PC-9 (cell line): ENCODE results near the gene SLC6A6. TPM values are rescaled to one million over a fixed set of nuclear protein-coding genes. Genes with fewer than 3 reads are reported as not detected.

ENCODE experiments used
- BruUV-seq: library from RNA; stranded (reverse); fragments of 400-500 nt; replicated peaks from 2 replicates; lab custom pipeline; 2021; lab: Mats Ljungman, UMichigan
- CTCF ChIA-PET: fragments of 300-600 bp; sonication (Branson Sonifier 250); formaldehyde crosslinking; loops from one replicate; lab custom pipeline; 2022; ENCODE audit warnings: antibody characterized with exemption; lab: Charles Lee
- POLR2A ChIA-PET: fragments of 300-600 bp; sonication (Branson Sonifier 250); formaldehyde crosslinking; loops from one replicate; lab custom pipeline; 2022; ENCODE audit warnings: antibody characterized with exemption; ENCODE audit not compliant: unreplicated experiment; lab: Charles Lee
- DNase-seq, 2 experiments: peaks; one replicate each; pipeline versions ENCODE4 v3.0.0 to v3.0.0-alpha.2; 2015 to 2022; ENCODE audit warnings: mixed read lengths in 1 of 2
- H2AFZ ChIP-seq: fragments of 200-600 bp; sonication (generic); 2 replicates; pipeline ENCODE4 v1.8.1; 2017; ENCODE audit warnings: antibody characterized with exemption
- H3F3A ChIP-seq: fragments of 200-600 bp; sonication (generic); 2 replicates; pipeline ENCODE4 v1.8.1; 2017; ENCODE audit warnings: antibody characterized with exemption, mild to moderate bottlenecking, low read depth; ENCODE audit not compliant: insufficient read depth
- H3K27ac ChIP-seq: fragments of 200-600 bp; sonication (generic); 2 replicates; pipeline ENCODE4 v1.6.1; 2016; ENCODE audit warnings: mixed run types
- H3K27me3 ChIP-seq: fragments of 200-600 bp; sonication (generic); 2 replicates; pipeline ENCODE4 v1.6.1; 2016; ENCODE audit warnings: low read depth, mixed run types; ENCODE audit not compliant: insufficient read depth
- H3K36me3 ChIP-seq: fragments of 200-600 bp; sonication (generic); 2 replicates; pipeline ENCODE4 v1.6.1; 2016; ENCODE audit warnings: low read depth, mixed run types
- H3K4me1 ChIP-seq: fragments of 200-600 bp; sonication (generic); replicated peaks from 2 replicates; pipeline ENCODE4 v1.6.1; 2016; ENCODE audit warnings: mixed run types; ENCODE audit not compliant: insufficient read depth
- H3K4me2 ChIP-seq: fragments of 200-600 bp; sonication (generic); 2 replicates; pipeline ENCODE4 v1.6.1; 2017; ENCODE audit warnings: mixed run types
- H3K4me3 ChIP-seq: fragments of 200-600 bp; sonication (generic); 2 replicates; pipeline ENCODE4 v1.6.1; 2016; ENCODE audit warnings: mixed run types
- H3K79me2 ChIP-seq: fragments of 200-600 bp; sonication (generic); 2 replicates; pipeline ENCODE4 v1.6.1; 2017; ENCODE audit warnings: low read depth, mixed run types
- H3K9me2 ChIP-seq: fragments of 200-600 bp; sonication (generic); 2 replicates; pipeline ENCODE4 v1.8.1; 2017; ENCODE audit warnings: mild to moderate bottlenecking; ENCODE audit not compliant: insufficient read depth
- H3K9me3 ChIP-seq: fragments of 200-600 bp; sonication (generic); 2 replicates; pipeline ENCODE4 v1.8.1; 2016; ENCODE audit warnings: low read depth; ENCODE audit not compliant: insufficient read depth
- H4K20me1 ChIP-seq: fragments of 200-600 bp; sonication (generic); 2 replicates; pipeline ENCODE4 v1.8.1; 2017; ENCODE audit not compliant: insufficient read depth
- EZH2 ChIP-seq: fragments of 200-600 bp; sonication (generic); IDR thresholded peaks from 2 replicates; pipeline ENCODE4 v1.8.0; 2017; ENCODE audit warnings: antibody characterized with exemption, low read depth
- intact Hi-C: fragments of 100-400 bp; cut with micrococcal nuclease; formaldehyde crosslinking; loops from one replicate; pipeline ENCODE4 v1.10.0; 2022; ENCODE audit not compliant: unreplicated experiment
- total RNA-seq: library from RNA; stranded (reverse); gene quantifications from 2 replicates; pipeline ENCODE4 v1.2.3, GENCODE V29; 2021
- TF ChIP-seq, protein P1 (sequence below): fragments of 200-600 bp; sonication (generic); conservative IDR thresholded peaks from 2 replicates; pipeline ENCODE4 v1.6.1; 2017; ENCODE audit warnings: mixed run types, antibody characterized with exemption, mild to moderate bottlenecking, moderate library complexity

The SLC6A6 gene
- total RNA-seq, 1 experiment from 2014 or later: 122 TPM

DNA sequence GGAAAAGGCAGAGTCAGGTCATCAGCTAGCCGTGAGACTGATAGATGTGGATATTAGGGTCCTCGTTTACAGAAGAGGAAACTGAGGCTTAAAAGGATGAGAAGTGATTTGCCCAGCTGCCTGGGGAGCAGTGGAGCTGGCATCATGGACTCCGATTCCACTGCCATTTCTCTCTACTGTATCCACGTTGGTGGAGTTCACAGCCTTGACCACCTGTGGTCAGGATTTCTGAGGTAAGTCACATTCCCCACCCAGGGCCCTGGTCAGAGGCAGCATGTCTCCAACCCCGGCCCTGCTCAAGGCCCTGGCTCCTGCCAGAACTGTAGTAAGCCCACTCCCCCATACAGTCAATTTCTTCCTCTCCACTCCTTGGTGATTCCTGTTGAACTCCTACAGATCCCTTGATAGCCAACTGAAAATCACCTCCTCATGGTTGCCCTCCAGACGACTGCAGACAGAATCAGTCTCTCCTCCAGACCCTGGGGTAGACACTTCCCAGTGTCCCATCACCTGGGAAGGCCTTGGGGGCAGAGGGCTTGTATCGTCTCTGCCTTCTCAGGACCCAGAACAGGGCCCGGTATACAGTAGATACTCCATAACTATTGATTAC, 41.2 kb upstream of the SLC6A6 start:
- ChIA-PET CTCF (no interaction called here), POLR2A (no interaction called here)
- Histone ChIP-seq H3K9me3 (no peaks in the 10 kb centered on the region), H3K4me1 (no peaks in the 10 kb centered on the region), H3K9me2 (no peaks in the 10 kb centered on the region), H3F3A (peaks cover 3% of the 10 kb centered on the region; the same call in 1 of the 2 replicates), H3K27me3 (no peaks in the 10 kb centered on the region), H3K4me2 (no peak overlapping the region), H3K27ac (no peak overlapping the region), H2AFZ (no peak overlapping the region), H3K4me3 (no peak overlapping the region), H4K20me1 (no peaks in the 10 kb centered on the region), H3K36me3 (no peaks in the 10 kb centered on the region), H3K79me2 (no peaks in the 10 kb centered on the region)
- BruUV-seq: no TSS peak
- DNase-seq: no peak
- TF ChIP-seq EZH2: no peak
- TF ChIP-seq, protein P1, sequence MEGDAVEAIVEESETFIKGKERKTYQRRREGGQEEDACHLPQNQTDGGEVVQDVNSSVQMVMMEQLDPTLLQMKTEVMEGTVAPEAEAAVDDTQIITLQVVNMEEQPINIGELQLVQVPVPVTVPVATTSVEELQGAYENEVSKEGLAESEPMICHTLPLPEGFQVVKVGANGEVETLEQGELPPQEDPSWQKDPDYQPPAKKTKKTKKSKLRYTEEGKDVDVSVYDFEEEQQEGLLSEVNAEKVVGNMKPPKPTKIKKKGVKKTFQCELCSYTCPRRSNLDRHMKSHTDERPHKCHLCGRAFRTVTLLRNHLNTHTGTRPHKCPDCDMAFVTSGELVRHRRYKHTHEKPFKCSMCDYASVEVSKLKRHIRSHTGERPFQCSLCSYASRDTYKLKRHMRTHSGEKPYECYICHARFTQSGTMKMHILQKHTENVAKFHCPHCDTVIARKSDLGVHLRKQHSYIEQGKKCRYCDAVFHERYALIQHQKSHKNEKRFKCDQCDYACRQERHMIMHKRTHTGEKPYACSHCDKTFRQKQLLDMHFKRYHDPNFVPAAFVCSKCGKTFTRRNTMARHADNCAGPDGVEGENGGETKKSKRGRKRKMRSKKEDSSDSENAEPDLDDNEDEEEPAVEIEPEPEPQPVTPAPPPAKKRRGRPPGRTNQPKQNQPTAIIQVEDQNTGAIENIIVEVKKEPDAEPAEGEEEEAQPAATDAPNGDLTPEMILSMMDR: no peak
- intact Hi-C loops: no loop called here

DNA sequence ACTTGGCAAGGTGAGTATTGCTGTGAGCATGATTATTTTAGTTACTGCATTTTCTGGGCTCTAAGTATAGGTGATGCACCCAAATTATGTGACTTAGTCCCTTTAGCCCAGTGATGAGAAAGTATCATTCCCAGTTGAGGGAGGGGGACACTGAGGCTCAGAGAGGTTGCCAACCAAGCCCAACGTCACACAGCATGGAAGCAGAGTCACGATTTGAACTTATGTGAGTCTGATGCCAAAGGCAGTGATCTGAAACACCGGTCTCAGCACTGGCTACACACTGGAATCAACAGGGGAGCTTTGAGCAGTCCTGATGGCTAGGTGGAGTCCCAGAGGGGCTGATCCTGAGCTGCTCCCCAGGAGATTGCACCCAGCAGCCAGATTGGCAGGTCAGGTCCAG, 39.5 kb upstream of the SLC6A6 start:
- Histone ChIP-seq H4K20me1 (no peaks in the 10 kb centered on the region), H3F3A (no peaks in the 10 kb centered on the region), H3K27ac (no peak overlapping the region), H3K9me2 (no peaks in the 10 kb centered on the region), H3K4me3 (no peak overlapping the region), H3K9me3 (no peaks in the 10 kb centered on the region), H2AFZ (no peak overlapping the region), H3K4me2 (no peak overlapping the region), H3K4me1 (no peaks in the 10 kb centered on the region), H3K27me3 (no peaks in the 10 kb centered on the region), H3K36me3 (no peaks in the 10 kb centered on the region), H3K79me2 (no peaks in the 10 kb centered on the region)
- TF ChIP-seq EZH2: no peak
- TF ChIP-seq, protein P1: no peak
- DNase-seq: no peak
- CTCF ChIA-PET: no interaction called here
- no TSS peak for BruUV-seq
- intact Hi-C loops: no loop called here
- POLR2A ChIA-PET: no interaction called here

DNA sequence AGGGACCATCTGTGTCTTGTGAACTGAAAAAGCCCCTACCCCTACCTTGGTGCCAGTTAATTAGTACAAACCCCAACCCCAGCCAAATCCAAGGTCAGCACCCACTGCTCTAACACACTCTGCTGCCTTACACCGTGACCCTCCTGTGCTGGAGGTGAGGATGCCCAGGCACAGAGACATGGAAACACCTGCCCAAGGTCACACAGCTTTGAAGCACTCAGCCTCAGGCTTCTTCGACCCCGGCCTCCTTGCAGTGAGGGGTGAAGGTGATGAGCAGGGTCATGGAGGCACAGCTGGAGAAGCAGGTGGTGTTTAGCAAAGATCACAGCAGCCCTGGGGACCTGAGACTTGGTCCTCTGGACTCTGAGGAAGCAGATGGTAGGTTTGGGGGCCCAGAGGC, 39.0 kb upstream of the SLC6A6 start:
- Histone ChIP-seq H3K27ac (no peak overlapping the region), H3K9me2 (no peaks in the 10 kb centered on the region)
- BruUV-seq: no TSS peak

More for the DNA sequence above, 39.0 kb upstream of the SLC6A6 start:
- Histone ChIP-seq H3K79me2 (no peaks in the 10 kb centered on the region), H3K27me3 (no peaks in the 10 kb centered on the region), H3K4me3 (no peak overlapping the region), H3K36me3 (no peaks in the 10 kb centered on the region), H2AFZ (no peak overlapping the region), H3K4me2 (no peak overlapping the region), H4K20me1 (no peaks in the 10 kb centered on the region), H3F3A (no peaks in the 10 kb centered on the region), H3K4me1 (no peaks in the 10 kb centered on the region), H3K9me3 (no peaks in the 10 kb centered on the region)
- ChIA-PET CTCF (no interaction called here), POLR2A (no interaction called here)
- no peak for TF ChIP-seq EZH2
- TF ChIP-seq, protein P1: no peak
- intact Hi-C loops: no loop called here
- DNase-seq: no peak
